ENCODE results near the gene DLST.
"Not testable (repeated sequence)": the region's sequence is repeated elsewhere in the genome, so short reads cannot be mapped to it uniquely, and the experiment has no call there.

DLST gene

DNA sequence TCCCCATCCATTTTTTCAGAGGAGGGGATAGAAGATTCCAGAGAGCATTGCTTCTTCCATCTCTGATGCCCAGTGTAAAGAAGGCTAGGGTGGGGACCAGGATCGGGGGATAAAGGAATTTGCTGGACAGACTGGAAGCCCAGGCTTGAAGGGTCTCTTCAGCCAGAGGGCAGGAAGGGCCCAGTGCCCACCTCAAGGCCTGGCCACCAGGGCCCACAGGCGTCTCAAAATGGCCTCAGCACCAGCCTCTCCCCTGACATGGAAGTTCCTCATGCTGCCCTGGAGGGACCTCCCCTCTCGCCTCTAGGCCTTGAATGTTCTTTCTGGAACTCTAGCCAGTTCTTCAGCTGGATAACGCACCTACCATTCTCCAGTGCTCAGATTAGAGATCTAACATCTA is 38.6 kb downstream of the DLST start:
- no peak for DNase-seq

- no peak for DNase-seq
Observed at GRCh38 chr14:74921053-74921620, 39.4 kb downstream of the DLST start.

GRCh38 chr14:74921987-74922751 is 40.5 kb downstream of the DLST start:
- no peak for DNase-seq

GRCh38 chr14:74922752-74923401 is 41.2 kb downstream of the DLST start, which contains the start of gene RPS6KL1:
TSS of gene RPS6KL1 (minus strand) at chr14:74923260. CDS start at chr14:74921541, 1,719 bp downstream.
- peak; percentile 75 for DNase-seq

DNA sequence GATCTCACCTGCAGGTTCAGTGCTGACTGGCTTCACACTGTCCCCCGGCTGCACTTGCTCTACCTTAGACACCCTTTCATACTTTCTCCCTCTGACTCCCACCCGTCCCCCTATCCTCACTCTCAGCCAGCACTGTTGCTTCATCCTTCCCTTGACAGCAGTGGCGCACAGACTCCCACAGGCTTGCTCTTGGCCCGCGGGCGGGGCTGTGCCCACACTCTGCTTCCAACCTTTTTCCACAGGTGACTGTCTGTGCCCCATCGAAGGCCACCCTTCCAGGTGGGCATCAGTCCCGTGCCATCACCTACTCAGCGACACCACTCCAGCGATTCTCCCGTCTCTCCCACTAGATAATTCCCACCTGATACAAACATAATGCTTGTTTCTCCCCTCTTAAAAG is 42.3 kb downstream of the DLST start:
- DNase-seq: no peak

DNA sequence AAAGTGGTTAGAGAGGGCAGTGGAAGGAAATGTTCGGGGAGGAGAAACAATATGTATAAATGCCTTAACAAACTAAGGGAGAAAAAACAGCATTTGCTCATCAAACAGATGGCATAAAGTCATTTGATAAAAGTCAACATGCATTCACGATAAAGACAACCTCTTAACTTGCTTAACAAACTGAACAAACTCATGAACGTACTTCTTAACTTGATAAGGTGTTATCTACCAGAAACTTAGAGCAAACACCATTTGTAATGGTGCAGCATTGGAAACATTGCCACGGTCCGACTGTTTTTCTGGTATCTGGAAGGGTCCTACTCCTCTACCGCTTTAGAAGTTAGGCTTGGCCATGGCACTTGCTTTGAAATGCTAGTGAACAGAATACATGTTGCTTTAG is 45.5 kb downstream of the DLST start:
- no peak for DNase-seq

DNA sequence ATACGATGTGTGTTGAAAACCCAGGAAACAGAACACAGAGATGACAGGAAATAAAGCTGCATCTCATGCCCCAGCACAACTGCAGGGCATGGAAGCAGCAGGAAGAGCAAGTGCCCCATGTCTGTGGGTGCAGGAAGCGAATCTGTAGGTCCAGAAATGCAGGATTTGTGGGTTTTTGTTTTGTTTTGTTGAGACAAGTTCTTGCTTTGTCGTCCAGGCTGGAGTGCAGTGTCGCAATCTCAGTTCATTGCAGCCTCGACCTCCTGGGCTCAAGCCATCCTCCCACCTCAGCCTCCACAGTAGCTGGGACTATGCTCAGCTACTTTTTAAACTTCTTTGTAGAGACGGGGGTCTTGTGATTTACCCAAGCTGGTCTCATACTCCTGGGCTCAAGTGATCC is 47.5 kb downstream of the DLST start:
- DNase-seq: no peak

DNA sequence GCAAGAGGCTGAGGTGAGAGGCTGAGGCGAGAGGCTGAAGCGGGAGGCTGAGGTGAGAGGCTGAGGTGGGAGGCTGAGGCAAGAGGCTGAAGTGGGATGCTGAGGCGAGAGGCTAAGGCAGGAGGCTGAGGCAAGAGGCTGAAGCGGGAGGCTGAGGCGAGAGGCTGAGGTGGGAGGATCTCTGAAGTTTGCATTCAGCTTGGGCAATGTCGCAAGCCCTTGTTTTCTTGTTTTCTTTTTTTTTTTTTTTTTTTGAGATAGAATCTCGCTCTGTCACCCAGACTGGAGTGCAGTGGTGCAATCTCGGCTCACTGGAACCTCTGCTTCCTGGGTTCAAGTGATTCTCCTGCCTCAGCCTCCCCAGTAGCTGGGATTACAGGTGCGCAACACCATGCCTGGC is 50.0 kb downstream of the DLST start:
- not testable (repeated sequence) for DNase-seq

- no peak for DNase-seq
Observed at GRCh38 chr14:74932401-74932901, 50.7 kb downstream of the DLST start.

DNA sequence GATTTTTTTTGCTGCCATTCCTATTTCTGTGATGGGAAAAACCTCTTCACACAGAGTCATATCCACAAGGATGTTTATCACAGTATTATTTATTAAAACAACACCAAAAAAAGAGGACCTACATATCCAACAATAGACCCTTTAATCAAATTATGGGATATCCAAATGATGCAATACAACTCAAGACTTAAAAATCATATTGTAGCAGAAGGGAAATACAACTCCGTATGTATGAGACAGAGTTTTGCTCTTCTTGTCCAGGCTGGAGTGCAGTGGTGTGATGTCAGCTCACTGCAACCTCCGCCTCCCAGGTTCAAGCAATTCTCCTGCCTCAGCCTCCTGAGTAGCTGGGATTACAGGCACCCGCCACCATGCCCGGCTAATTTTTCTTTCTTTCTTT is 51.2 kb downstream of the DLST start:
- not testable (repeated sequence) for DNase-seq

- DNase-seq: no peak
Observed at GRCh38 chr14:74934041-74934440, 52.3 kb downstream of the DLST start.

DNA sequence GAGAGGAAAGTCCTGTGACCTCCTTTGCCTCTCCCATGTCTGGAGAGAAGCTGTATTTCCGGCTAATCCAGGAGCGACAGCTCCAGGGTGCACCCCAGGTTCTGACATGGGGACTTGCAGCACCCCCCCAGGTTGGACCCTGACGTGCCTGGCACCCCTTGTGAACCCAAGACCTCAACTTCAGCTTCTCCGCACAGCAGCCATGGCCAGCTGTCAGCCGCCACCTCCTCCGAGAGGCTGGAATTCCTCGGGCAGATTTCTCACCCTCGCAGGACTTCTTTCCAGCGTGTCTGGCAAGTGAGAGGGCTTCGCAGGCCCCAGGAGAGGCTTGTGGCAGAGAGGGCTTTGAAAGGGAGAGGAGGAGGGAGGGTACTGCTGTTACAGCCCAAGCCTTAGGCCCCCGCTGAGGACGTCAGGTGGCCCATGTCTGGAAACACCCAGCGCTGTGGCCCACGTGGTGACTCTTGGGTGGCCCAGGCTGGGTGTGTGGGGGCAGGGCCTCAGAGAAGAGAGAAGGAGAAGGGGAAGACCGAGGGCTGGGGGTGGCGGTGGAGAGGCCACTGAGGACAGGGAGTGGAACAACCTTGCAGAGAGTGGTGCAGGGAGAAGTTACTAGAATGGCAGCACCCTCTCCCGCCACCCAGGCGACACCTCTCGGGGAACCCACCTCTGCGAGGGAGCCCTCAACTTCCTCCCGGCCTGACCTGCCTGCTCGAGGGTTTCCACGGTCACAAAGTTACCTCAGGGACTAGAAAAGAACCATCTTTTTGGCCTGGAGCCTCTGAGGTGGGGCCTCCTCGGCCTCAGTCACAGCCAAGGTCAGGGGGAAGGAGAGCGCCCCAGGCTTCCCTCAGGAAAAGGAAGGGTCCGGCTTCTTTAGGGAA is 53.0 kb downstream of the DLST start:
- no peak for DNase-seq

DNA sequence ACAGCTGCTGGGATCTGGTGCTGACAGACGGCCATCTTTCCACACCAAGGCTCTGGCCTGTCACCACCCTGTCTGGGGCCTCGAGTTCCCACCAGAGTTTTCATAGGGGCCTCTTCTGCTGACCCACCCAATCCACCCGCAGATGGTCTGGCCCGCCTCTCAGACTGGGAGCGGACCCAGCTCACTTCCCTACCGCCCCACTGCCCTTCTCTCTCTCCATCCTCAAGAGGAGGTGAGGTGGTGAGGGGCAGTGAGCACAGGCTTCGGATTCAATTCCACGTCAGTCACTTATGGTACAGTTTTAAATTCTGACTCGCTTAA is 53.6 kb downstream of the DLST start:
- no peak for DNase-seq

DNA sequence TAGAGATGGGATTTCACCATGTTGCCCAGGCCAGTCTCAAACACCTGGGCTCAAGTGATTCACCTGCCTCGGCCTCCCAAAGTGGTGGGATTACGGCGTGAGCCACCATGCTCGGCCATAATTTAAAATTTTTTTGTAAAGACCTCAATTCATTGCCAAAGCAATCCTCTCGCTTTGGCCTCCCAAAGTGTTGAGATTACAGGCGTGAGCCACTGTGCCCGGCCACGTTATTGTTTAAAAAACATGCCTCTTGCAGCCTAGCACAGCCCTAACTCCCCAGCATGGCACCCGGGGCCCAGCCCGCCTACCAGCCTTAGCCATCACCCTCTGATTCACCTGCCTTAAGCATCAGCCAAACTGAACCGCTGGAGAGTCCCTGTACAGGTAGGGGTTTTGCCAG is 54.4 kb downstream of the DLST start:
- DNase-seq: no peak

GRCh38 chr14:74936731-74937130 is 55.0 kb downstream of the DLST start:
- no peak for DNase-seq

DNA sequence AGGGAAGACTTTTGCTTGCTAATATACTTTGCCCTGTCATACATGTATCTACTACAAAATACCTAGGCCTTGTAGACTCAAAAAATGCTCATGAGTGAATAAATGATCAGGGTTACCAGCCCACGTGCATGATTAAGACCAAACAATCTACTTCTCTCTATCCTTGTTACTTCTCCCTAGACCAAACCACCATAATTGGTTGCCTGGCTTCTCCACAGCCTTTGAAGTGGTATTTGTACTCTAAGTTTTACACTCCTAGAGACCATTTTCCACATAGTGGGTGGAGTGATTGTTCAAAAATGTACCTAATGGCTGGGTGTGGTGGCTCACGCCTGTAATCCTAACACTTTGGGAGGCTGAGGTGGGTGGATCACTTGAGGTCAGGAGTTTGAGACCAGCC is 55.5 kb downstream of the DLST start:
- DNase-seq: no peak

GRCh38 chr14:74938531-74939495 is 57.1 kb downstream of the DLST start:
- no peak for DNase-seq

GRCh38 chr14:74940956-74941565 is 59.3 kb downstream of the DLST start:
- DNase-seq: no peak

- DNase-seq: peak; percentile 78
Observed at GRCh38 chr14:74941676-74942097, 60.0 kb downstream of the DLST start.

- DNase-seq: no peak
Observed at GRCh38 chr14:74942181-74942580, 60.5 kb downstream of the DLST start.

GRCh38 chr14:74942608-74943007 is 60.9 kb downstream of the DLST start:
- DNase-seq: peak; percentile 36

Measured in CD4-positive, alpha-beta T cell treated with Interleukin-15 for 1 hour (primary cell).